ENCODE results near the gene RAB37.

The RAB37 gene

DNA sequence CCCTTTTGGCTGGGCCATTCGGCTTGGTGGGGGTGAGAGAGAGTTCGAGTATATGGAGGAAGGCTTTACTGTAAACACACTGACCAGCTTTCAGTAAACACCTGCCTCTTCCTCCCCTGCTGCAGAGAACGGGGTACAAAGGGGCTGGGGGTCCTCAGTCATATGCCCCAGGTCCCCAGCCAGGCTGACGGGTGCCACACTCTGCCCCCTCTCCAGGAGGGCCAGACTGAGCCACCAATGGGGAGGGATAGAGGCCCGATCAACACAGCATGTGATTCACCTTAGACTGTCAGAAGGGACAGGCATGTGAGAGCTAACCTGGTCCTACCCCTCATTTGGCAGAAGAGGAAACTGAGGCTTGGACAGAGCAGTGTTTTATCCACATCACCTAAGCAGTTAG is 24.4 kb downstream of the RAB37 start:
- DNase-seq (ENCODE audit: low read depth in 2 of 2): no peak

- DNase-seq (ENCODE audit: low read depth in 2 of 2): no peak
Observed at GRCh38 chr17:74761931-74762330, 24.9 kb downstream of the RAB37 start.

GRCh38 chr17:74763565-74764387 is 26.7 kb downstream of the RAB37 start:
- no peak for DNase-seq (ENCODE audit: low read depth in 2 of 2)

DNA sequence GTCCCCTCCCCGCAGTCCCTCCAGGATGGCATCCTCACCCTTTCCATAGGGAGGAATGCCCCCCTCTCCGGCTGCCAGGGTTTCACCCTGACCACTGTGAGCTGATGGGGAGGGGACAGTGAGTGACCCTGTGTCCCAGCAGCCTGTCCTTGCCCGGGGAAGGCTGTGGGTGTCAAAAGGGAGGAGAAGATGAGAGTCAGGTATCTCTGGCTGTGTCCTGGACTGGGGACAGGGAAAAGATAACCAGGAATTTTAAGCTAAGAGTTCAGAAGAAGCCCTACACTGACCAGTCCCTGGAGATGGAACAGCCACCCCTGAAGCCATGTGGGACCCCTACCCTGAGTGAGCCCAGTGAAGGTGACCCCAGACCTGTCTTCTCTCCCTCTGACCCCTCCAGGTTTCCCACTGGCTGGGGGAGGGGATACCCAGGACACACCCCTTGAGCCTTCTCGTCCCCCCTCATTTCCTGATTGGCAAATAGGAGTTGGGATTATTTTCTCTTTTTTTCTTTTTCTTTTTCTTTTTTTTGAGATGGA is 27.8 kb downstream of the RAB37 start:
- DNase-seq (ENCODE audit: low read depth in 2 of 2): no peak

DNA sequence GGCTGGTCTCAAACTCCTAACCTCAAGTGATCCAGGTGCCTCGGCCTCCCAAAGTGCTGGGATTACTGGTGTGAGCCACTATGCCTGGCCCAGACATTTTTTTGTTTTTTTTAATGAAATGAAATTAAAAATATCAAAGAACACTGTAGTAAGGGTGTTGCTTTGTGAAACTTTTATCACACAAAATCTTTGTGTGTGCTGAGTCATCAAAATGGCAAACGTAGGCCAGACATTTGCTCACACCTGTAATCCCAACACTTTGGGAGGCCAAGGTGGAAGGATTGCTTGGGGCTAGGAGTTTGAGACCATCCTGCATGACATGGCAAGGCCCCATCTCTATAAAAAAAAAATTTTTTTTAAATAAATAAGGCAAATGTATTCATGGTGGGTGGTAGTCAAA is 29.4 kb downstream of the RAB37 start:
- no peak for DNase-seq (ENCODE audit: low read depth in 2 of 2)

DNA sequence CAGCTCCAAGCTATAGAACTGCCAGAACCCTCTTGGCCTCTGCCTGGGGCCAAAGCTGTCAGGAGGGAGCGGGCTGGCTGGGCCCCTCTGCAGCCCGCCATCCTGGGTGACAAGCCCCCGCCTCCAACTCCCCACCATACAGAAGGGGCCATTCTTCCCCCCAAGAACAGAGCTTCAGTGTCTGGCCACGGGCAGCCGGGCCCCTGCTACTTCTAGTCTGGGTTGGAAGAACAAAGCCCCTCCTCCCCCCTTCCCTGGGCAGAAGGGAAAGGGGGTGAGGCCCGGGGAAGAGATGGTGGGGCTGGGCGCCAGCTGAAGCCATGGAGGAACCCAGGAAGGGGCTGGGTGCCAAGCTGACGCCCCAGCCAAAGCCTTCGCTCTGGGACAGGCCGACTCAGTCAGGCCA is 30.1 kb downstream of the RAB37 start:
- DNase-seq (ENCODE audit: low read depth in 2 of 2): no peak

DNA sequence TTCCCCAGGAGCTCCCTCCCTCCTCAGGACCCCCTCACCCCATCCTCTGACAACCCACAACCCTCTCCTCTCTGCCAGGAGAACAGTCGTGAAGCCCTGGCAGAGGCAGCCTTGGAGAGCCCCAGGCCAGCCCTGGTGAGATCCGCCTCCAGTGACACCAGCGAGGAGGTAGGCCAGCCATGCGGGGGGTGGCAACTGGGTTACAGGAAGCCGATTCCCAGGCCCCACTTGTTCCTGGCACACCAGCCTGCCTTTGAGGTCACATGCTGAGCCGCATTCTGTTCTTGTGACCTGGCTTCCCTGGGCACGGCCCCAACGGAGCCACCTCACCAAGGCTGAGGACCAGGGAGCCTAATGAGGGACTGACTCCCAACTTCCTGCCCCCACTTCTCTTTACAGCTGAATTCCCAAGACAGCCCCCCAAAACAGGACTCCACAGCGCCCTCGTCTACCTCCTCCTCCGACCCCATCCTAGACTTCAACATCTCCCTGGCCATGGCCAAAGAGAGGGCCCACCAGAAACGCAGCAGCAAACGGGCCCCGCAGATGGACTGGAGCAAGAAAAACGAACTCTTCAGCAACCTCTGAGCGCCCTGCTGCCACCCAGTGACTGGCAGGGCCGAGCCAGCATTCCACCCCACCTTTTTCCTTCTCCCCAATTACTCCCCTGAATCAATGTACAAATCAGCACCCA is 31.2 kb downstream of the RAB37 start:
- no peak for DNase-seq (ENCODE audit: low read depth in 2 of 2)

DNA sequence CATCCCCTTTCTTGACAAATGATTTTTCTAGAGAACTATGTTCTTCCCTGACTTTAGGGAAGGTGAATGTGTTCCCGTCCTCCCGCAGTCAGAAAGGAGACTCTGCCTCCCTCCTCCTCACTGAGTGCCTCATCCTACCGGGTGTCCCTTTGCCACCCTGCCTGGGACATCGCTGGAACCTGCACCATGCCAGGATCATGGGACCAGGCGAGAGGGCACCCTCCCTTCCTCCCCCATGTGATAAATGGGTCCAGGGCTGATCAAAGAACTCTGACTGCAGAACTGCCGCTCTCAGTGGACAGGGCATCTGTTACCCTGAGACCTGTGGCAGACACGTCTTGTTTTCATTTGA is 31.7 kb downstream of the RAB37 start:
- no peak for DNase-seq (ENCODE audit: low read depth in 2 of 2)

- DNase-seq (ENCODE audit: low read depth in 2 of 2): no peak
Observed at GRCh38 chr17:74769266-74769855, 32.3 kb downstream of the RAB37 start.

GRCh38 chr17:74769856-74770497 is 32.9 kb downstream of the RAB37 start:
- DNase-seq (ENCODE audit: low read depth in 2 of 2): no peak

DNA sequence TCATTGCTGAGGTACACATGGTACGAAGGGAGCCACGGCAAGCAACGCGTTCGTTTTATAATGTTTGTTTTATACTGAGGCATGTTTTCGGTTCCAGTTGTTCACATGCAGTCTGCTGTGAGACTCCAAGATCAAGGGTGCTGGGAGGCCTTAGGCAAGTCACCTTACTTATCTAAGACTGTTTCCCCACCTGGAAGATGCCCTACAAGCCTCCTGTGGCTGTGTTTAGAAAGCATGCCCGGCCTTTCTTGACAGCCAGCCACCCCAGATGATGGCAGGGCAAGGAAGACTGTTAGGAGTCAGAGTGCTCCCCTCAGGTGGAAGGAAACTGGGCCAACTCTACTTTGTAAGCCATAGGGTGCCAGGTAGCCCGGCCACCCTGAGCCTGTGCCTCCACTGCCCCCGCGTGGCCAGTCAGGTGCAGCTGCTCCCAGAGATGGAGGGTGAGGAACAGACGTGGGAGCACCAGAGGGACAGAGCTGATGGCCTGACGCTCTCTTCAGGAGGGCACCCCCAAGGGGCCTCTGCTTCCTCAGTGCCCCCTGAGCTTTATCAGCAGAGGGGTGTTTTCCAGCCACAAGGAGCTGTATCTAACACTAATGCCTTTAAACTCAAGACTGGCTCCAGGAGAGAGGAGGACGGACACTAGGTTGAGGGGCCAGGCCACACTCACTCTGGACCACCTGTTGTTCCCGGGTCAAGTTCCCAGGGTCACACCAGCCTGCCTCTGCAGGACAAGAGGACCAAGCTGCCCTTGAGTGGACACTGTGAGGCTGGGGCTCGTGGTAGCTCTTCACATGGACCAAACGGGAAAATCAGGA is 33.7 kb downstream of the RAB37 start:
- DNase-seq (ENCODE audit: low read depth in 2 of 2): peak; percentile 42 to 55

DNA sequence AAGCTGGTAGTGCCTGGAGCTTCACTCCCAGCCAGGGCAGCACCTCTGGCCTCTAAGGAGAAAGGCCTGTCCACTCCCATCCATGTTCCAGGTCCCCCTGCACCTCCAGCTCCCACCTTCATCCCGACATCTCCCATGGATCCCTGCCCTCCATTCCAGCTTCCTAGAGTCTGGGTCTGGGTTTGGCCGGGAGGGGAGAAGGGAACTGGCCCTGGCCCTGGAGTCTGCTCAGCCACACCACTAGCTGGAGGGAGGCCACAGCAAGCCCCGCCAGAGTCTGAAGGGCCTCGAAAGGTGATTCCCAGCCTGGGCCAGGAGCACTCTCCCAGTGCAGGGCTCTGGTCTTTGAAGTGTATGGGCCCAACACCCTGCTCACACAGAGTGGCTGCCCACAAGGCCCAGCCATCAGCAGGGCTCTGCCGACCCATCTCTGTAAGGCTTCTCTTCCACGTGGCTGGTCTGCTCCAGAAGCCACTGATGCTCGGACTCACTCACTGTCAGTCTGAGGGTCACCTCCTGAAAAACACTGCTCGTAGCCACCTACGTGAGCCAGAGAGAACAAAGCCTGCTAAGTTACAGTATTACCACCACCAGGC is 34.4 kb downstream of the RAB37 start:
- no peak for DNase-seq (ENCODE audit: low read depth in 2 of 2)

GRCh38 chr17:74772053-74772452 is 35.0 kb downstream of the RAB37 start:
- DNase-seq (ENCODE audit: low read depth in 2 of 2): no peak

GRCh38 chr17:74773414-74773813 is 36.4 kb downstream of the RAB37 start:
- no peak for DNase-seq (ENCODE audit: low read depth in 2 of 2)

DNA sequence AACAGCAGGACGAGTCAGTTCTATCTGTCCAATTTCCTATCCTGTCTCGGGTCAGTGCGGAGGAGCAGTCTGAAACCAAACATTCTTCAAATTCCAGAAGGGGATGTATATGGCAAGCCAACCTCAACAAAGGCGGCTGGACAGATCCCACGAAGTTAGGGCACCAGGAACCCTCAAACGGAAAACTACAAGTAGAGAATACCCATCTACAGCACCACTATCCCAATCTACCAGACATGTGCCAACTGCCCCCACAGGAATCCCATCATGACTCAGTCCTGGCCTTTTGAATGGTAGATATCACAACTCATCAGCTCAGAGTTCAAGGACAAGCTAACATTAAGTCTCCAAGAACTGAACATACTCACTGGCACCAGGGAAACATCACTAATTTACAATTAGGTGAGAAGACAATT is 36.8 kb downstream of the RAB37 start:
- no peak for DNase-seq (ENCODE audit: low read depth in 2 of 2)

GRCh38 chr17:74775409-74776043 is 38.5 kb downstream of the RAB37 start:
- no peak for DNase-seq (ENCODE audit: low read depth in 2 of 2)

GRCh38 chr17:74776044-74776962 is 39.2 kb downstream of the RAB37 start, which contains the start of gene NAT9:
Gene NAT9 (minus strand): TSS chr17:74776345. CDS start chr17:74775698, 647 bp downstream.
- peak; percentile 97 to 98 for DNase-seq (ENCODE audit: low read depth in 2 of 2)

- DNase-seq (ENCODE audit: low read depth in 2 of 2): no peak
Observed at GRCh38 chr17:74776990-74777389, 39.9 kb downstream of the RAB37 start.

- DNase-seq (ENCODE audit: low read depth in 2 of 2): no peak
Observed at GRCh38 chr17:74777901-74778515, 41.0 kb downstream of the RAB37 start.

Data from activated CD8-positive, alpha-beta memory T cell treated with anti-CD3 and anti-CD28 coated beads for 4 hours (primary cell).